ENCODE measurements around the gene MVK. TPM values are rescaled to one million over a fixed set of nuclear protein-coding genes. Genes with fewer than 3 reads are reported as not detected.

Gene MVK
- total RNA-seq, 1 experiment from 2014 or later, result 19.2 TPM

DNA sequence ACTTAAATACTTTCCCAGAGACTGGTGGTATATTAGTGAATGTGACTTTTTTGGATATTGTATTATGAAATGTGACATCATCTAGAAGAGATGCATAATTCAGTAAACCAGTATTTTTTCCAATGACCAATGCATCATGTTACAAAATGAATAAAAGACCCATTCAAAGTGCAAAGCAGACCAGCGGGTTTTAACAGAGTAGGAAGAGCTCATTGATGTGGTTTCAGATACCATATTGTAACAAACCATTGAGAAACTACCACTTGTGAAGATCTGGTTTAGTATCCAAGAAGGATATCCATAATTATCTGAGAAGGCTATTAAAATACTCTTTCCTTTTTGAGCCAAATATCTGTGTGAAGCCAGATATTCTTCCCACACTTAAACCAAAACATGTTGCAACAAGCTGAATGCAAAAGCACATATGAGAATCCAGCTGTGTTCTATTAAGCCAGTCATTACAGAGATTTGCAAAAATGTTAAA, 47.7 kb downstream of the MVK start:
- Mint-ChIP-seq H3K36me3 (ENCODE audit: insufficient read depth in 1 of 3, low read depth in 3 of 3) (no peaks in the 10 kb centered on the region), H3K27me3 (ENCODE audit: low read depth) (peaks cover 2% of the 10 kb centered on the region), H3K4me3 (no peak overlapping the region), H3K4me1 (peaks cover 6 to 12% of the 10 kb centered on the region in 2 experiments), H3K27ac (no peak overlapping the region), H3K9me3 (no peaks in the 10 kb centered on the region; a peak in 1 of 5 replicates)
- no peak overlapping the region for H2BK5ac ChIP-seq (ENCODE audit: insufficient read length, low read length)
- H4K20me1 ChIP-seq (ENCODE audit: control insufficient read depth, insufficient read depth, insufficient read length), result no peaks in the 10 kb centered on the region
- TF ChIP-seq, protein P1, sequence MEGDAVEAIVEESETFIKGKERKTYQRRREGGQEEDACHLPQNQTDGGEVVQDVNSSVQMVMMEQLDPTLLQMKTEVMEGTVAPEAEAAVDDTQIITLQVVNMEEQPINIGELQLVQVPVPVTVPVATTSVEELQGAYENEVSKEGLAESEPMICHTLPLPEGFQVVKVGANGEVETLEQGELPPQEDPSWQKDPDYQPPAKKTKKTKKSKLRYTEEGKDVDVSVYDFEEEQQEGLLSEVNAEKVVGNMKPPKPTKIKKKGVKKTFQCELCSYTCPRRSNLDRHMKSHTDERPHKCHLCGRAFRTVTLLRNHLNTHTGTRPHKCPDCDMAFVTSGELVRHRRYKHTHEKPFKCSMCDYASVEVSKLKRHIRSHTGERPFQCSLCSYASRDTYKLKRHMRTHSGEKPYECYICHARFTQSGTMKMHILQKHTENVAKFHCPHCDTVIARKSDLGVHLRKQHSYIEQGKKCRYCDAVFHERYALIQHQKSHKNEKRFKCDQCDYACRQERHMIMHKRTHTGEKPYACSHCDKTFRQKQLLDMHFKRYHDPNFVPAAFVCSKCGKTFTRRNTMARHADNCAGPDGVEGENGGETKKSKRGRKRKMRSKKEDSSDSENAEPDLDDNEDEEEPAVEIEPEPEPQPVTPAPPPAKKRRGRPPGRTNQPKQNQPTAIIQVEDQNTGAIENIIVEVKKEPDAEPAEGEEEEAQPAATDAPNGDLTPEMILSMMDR (conservative IDR thresholded peaks at IDR 0.05), result no peak
- H3K79me1 ChIP-seq (ENCODE audit: insufficient read depth, low read depth, low read length, poor library complexity, severe bottlenecking), result no peaks in the 10 kb centered on the region
- no peak overlapping the region for H2AK5ac ChIP-seq (ENCODE audit: insufficient read length, low read length)
- H3K4ac ChIP-seq (ENCODE audit: low read depth, low read length), result no peak overlapping the region
- no peaks in the 10 kb centered on the region for H3K23me2 ChIP-seq (ENCODE audit: insufficient read length, low read depth, low read length, poor library complexity, severe bottlenecking)
- no peaks in the 10 kb centered on the region for H3K79me2 ChIP-seq (ENCODE audit: insufficient read depth, low read length)
- no peak overlapping the region for H4K91ac ChIP-seq (ENCODE audit: insufficient read length, low read depth, low read length)
- no peak overlapping the region for H4K5ac ChIP-seq (ENCODE audit: insufficient read length, low read depth, low read length)
- no peak for DNase-seq
- no peak overlapping the region for H4K8ac ChIP-seq (replicated peaks; ENCODE audit: insufficient read length, low read depth, low read length)
- no CpG with 5 or more reads among the region's 1 CpG for WGBS (ENCODE audit: extremely low coverage, insufficient read length, low lambda C conversion rate)
- no peak overlapping the region for H3K18ac ChIP-seq (ENCODE audit: insufficient read length, low read depth, low read length)
- H2BK15ac ChIP-seq (ENCODE audit: low read depth, low read length), result no peak overlapping the region
- H3T11ph ChIP-seq (ENCODE audit: low read length), result no peak overlapping the region
- no peaks in the 10 kb centered on the region; the same call in 1 of the 2 replicates for H3K4me1 ChIP-seq (ENCODE audit: insufficient read depth, low read length)
- no peak overlapping the region for H2BK20ac ChIP-seq (ENCODE audit: low read depth, low read length, poor library complexity, severe bottlenecking)
- H3K4me2 ChIP-seq (ENCODE audit: insufficient read depth, insufficient read length, low read length), result no peak overlapping the region
- H2BK120ac ChIP-seq (ENCODE audit: low read depth, low read length, poor library complexity, severe bottlenecking), result no peak overlapping the region
- no peak overlapping the region for H2BK12ac ChIP-seq (ENCODE audit: insufficient read length, low read depth, low read length)
- no peak overlapping the region for H3K14ac ChIP-seq (ENCODE audit: insufficient read depth, low read length)
- no peak overlapping the region for H3K9ac ChIP-seq (ENCODE audit: extremely low read depth, insufficient read length, low read length)
- no peak overlapping the region for H2AFZ ChIP-seq (ENCODE audit: low read length)
- no peak overlapping the region for H3K27ac ChIP-seq (ENCODE audit: insufficient read length, low read depth, low read length)
- no peaks in the 10 kb centered on the region for H3K27me3 ChIP-seq (ENCODE audit: insufficient read depth, low read length)
- H3K9me3 ChIP-seq (ENCODE audit: control insufficient read depth, low read depth, low read length), result no peaks in the 10 kb centered on the region
- H3K56ac ChIP-seq (ENCODE audit: insufficient read length, low read depth, low read length), result no peak overlapping the region
- H3K23ac ChIP-seq (ENCODE audit: insufficient read length, low read depth, low read length), result no peak overlapping the region

Measured in H9 (cell line).